GM19452 (cell line): ENCODE measurements around the gene FAM110A.

Experiments
- ATAC-seq: cut with Tn5 transposase; IDR thresholded peaks from one replicate; pipeline ENCODE4 v1.9.1; 2021; ENCODE audit not compliant: unreplicated experiment

The FAM110A gene

GRCh38 chr20:870758-871157 lies 37.2 kb downstream of the FAM110A start:
- ATAC-seq = no peak

GRCh38 chr20:871436-871835 lies 37.9 kb downstream of the FAM110A start:
- no peak for ATAC-seq

- no peak for ATAC-seq
Measured at GRCh38 chr20:871948-872347, 38.4 kb downstream of the FAM110A start.

GRCh38 chr20:872855-873520 lies 39.5 kb downstream of the FAM110A start:
- ATAC-seq = no peak

GRCh38 chr20:873875-874607 lies 40.5 kb downstream of the FAM110A start:
- no peak for ATAC-seq

- ATAC-seq = no peak
Measured at GRCh38 chr20:875115-875514, 41.6 kb downstream of the FAM110A start.

- ATAC-seq = no peak
Measured at GRCh38 chr20:877814-878213, 44.3 kb downstream of the FAM110A start.

GRCh38 chr20:878511-879307 lies 45.2 kb downstream of the FAM110A start:
- ATAC-seq = no peak

GRCh38 chr20:879626-880025 lies 46.1 kb downstream of the FAM110A start:
- ATAC-seq = no peak

- ATAC-seq = no peak
Measured at GRCh38 chr20:881051-881782, 47.7 kb downstream of the FAM110A start.

- ATAC-seq = no peak
Measured at GRCh38 chr20:881783-882144, 48.2 kb downstream of the FAM110A start.

- ATAC-seq = no peak
Measured at GRCh38 chr20:884983-885952, 51.8 kb downstream of the FAM110A start.

- no peak for ATAC-seq
Measured at GRCh38 chr20:887137-887536, 53.6 kb downstream of the FAM110A start.

- no peak for ATAC-seq
Measured at GRCh38 chr20:888057-888456, 54.5 kb downstream of the FAM110A start.

- ATAC-seq = no peak
Measured at GRCh38 chr20:889106-889505, 55.6 kb downstream of the FAM110A start.

GRCh38 chr20:889932-890463 lies 56.5 kb downstream of the FAM110A start:
- no peak for ATAC-seq

GRCh38 chr20:890666-891057 lies 57.1 kb downstream of the FAM110A start:
- ATAC-seq = no peak

GRCh38 chr20:891058-891705 lies 57.7 kb downstream of the FAM110A start:
- no peak for ATAC-seq

GRCh38 chr20:891706-892080 lies 58.2 kb downstream of the FAM110A start:
- ATAC-seq = no peak
